K562 (cell line): ENCODE measurements around the gene CATSPER3. TPM values are rescaled to one million over a fixed set of nuclear protein-coding genes. Genes with fewer than 3 reads are reported as not detected.
A peak's percentile ranks its signal among the peaks of the same experiment; 100 is the strongest.

Source experiments
- ARID3A ChIP-seq: IDR thresholded peaks from 2 replicates; pipeline ENCODE4 v1.6.1; 2012; ENCODE audit warnings: low read depth, low read length, improper control_type of control experiment, borderline replicate concordance
- CBFA2T3 ChIP-seq: fragments of 450-650 bp; IDR thresholded peaks from 2 replicates; pipeline ENCODE4 v1.6.1; 2017
- CGGBP1 ChIP-seq: fragments of 250-450 bp; sonication (Bioruptor Pico); IDR thresholded peaks from 2 replicates; pipeline ENCODE4 v1.9.0; 2021; ENCODE audit warnings: mild to moderate bottlenecking
- ELF4 ChIP-seq: fragments of 450-650 bp; formaldehyde crosslinking; IDR thresholded peaks from 2 replicates; pipeline ENCODE4 v1.4.0; 2022; ENCODE audit warnings: missing genetic modification characterization
- FOSL1 ChIP-seq: fragments of 200-800 bp; sonication (Bioruptor generic); conservative IDR thresholded peaks from 2 replicates; pipeline ENCODE4 v1.6.1; 2016; ENCODE audit warnings: missing genetic modification characterization, missing compliant biosample characterization
- HMBOX1 ChIP-seq: sonication (generic); IDR thresholded peaks from 2 replicates; pipeline ENCODE4 v1.6.1; 2016
- KLF1 ChIP-seq: fragments of 450-650 bp; IDR thresholded peaks from 2 replicates; pipeline ENCODE4 v1.6.1; 2016; ENCODE audit warnings: missing genetic modification characterization, missing compliant biosample characterization
- MNT ChIP-seq, 2 experiments: fragments of 450-650 bp; conservative IDR thresholded peaks; 2 replicates each; pipeline ENCODE4 v1.6.1; 2017; ENCODE audit warnings: mild to moderate bottlenecking in 2 of 2, moderate library complexity in 2 of 2
- NFE2 ChIP-seq: IDR thresholded peaks from 2 replicates; pipeline ENCODE4 v1.6.1; 2014; ENCODE audit warnings: antibody characterized with exemption, low read depth
- PHTF2 ChIP-seq: fragments of 250-450 bp; sonication (Bioruptor Pico); IDR thresholded peaks from 2 replicates; pipeline ENCODE4 v1.5.0; 2021; ENCODE audit warnings: mild to moderate bottlenecking
- SMARCA5 ChIP-seq: fragments of 450-650 bp; IDR thresholded peaks from 2 replicates; pipeline ENCODE4 v1.6.1; 2016
- SP1 ChIP-seq: sonication (generic); formaldehyde crosslinking; IDR thresholded peaks from 2 replicates; pipeline ENCODE4 v1.8.1; 2022; ENCODE audit warnings: mild to moderate bottlenecking, missing genetic modification reagents
- TFAP4 ChIP-seq: sonication (generic); formaldehyde crosslinking; IDR thresholded peaks from 2 replicates; pipeline ENCODE4 v1.8.0; 2022; ENCODE audit warnings: missing genetic modification reagents, mild to moderate bottlenecking, moderate library complexity, borderline replicate concordance
- ZFP1 ChIP-seq: fragments of 450-650 bp; formaldehyde crosslinking; IDR thresholded peaks from 2 replicates; pipeline ENCODE4 v1.4.0; 2020; ENCODE audit warnings: mild to moderate bottlenecking, mixed read lengths
- ZNF197 ChIP-seq: fragments of 200-800 bp; sonication (Bioruptor generic); IDR thresholded peaks from 2 replicates; pipeline ENCODE4 v1.6.1; 2016; ENCODE audit warnings: low read depth, missing genetic modification characterization, missing compliant biosample characterization
- ZNF263 ChIP-seq: sonication (generic); formaldehyde crosslinking; IDR thresholded peaks from 2 replicates; pipeline ENCODE4 v1.8.0; 2022; ENCODE audit warnings: mild to moderate bottlenecking, missing genetic modification reagents, borderline replicate concordance
- ZNF324 ChIP-seq: fragments of 250-450 bp; sonication (Bioruptor Pico); IDR thresholded peaks from 2 replicates; pipeline ENCODE4 v1.4.0; 2020; ENCODE audit warnings: mild to moderate bottlenecking
- polyA plus RNA-seq, 8 experiments: library from polyadenylated mRNA; depleted of rRNA in 4 of 8; stranded (reverse) in 5 of 8; unstranded in 3 of 8; fragments of >200 nt; fragmentation: Nextera tagmentation in 2 of 8; fragmentation: Illumina TruSeq in 1 of 8; extraction: Ambion mirVana in 2 of 8; extraction: Trizol in 1 of 8; gene quantifications; 2 replicates each; pipeline versions ENCODE4 v1.2.1 to v1.2.3, GENCODE V29; 2011 to 2014; ENCODE audit warnings: inconsistent platforms in 1 of 8, missing spikeins in 1 of 8
- total RNA-seq, 7 experiments: library from RNA; depleted of rRNA in 6 of 7; stranded (reverse); fragments of >200 nt in 6 of 7; fragmentation: Illumina TruSeq in 2 of 7; extraction: Trizol in 2 of 7; gene quantifications; 2 replicates each; pipeline versions ENCODE4 v1.2.1 to v1.2.3, GENCODE V29; 2011 to 2021; ENCODE audit warnings: low replicate concordance in 1 of 7
- TF ChIP-seq, protein P1 (sequence below): fragments of 150-350 bp; conservative IDR thresholded peaks from 2 replicates; pipeline ENCODE4 v1.6.1; 2014; ENCODE audit warnings: low read length
- TF ChIP-seq, protein P2 (sequence below): sonication (generic); formaldehyde crosslinking; IDR thresholded peaks from 2 replicates; pipeline ENCODE4 v1.9.0; 2022; ENCODE audit warnings: mild to moderate bottlenecking, missing genetic modification reagents

CATSPER3 gene
- total and polyA plus RNA-seq, 9 of the 15 experiments (the other 6 are each of a cell fraction or from before 2014, with no cell fraction given): 0.14 to 1.5 (median 0.49) TPM

- TF ChIP-seq TFAP4 (CRISPR knock-in tag): peak; percentile 66; the same call in 1 of the 2 replicates
- no peak for TF ChIP-seq ARID3A
- no peak for TF ChIP-seq CGGBP1 (CRISPR knock-in tag)
- TF ChIP-seq ELF4 (CRISPR knock-in tag): no peak
- TF ChIP-seq SMARCA5: no peak
- no peak for TF ChIP-seq NFE2
- no peak for TF ChIP-seq ZNF324 (CRISPR knock-in tag)
- TF ChIP-seq ZFP1 (CRISPR knock-in tag): no peak
- TF ChIP-seq FOSL1 (tag): no peak
- no peak for TF ChIP-seq ZNF197 (CRISPR knock-in tag)
- TF ChIP-seq HMBOX1: no peak
- no peak for TF ChIP-seq CBFA2T3
- TF ChIP-seq SP1 (CRISPR knock-in tag): no peak
- TF ChIP-seq, protein P1, sequence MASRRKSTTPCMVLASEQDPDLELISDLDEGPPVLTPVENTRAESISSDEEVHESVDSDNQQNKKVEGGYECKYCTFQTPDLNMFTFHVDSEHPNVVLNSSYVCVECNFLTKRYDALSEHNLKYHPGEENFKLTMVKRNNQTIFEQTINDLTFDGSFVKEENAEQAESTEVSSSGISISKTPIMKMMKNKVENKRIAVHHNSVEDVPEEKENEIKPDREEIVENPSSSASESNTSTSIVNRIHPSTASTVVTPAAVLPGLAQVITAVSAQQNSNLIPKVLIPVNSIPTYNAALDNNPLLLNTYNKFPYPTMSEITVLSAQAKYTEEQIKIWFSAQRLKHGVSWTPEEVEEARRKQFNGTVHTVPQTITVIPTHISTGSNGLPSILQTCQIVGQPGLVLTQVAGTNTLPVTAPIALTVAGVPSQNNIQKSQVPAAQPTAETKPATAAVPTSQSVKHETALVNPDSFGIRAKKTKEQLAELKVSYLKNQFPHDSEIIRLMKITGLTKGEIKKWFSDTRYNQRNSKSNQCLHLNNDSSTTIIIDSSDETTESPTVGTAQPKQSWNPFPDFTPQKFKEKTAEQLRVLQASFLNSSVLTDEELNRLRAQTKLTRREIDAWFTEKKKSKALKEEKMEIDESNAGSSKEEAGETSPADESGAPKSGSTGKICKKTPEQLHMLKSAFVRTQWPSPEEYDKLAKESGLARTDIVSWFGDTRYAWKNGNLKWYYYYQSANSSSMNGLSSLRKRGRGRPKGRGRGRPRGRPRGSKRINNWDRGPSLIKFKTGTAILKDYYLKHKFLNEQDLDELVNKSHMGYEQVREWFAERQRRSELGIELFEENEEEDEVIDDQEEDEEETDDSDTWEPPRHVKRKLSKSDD: no peak
- no peak for TF ChIP-seq KLF1
- peak; percentile 67 to 72; a peak in 2 of 4 replicates for TF ChIP-seq MNT (conservative IDR thresholded peaks at IDR 0.05)
- TF ChIP-seq, protein P2, sequence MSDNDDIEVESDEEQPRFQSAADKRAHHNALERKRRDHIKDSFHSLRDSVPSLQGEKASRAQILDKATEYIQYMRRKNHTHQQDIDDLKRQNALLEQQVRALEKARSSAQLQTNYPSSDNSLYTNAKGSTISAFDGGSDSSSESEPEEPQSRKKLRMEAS: peak; percentile 81
- no peak for TF ChIP-seq PHTF2
- TF ChIP-seq ZNF263 (CRISPR knock-in tag): peak; percentile 70
These were observed 65.5 kb downstream of the CATSPER3 start (continued) for GRCh38 chr5:135032999-135033861.
